NCI-H1930 (cell line): ENCODE results near the gene DDX41.
"Not testable (repeated sequence)": the region's sequence is repeated elsewhere in the genome, so short reads cannot be mapped to it uniquely, and the experiment has no call there.

Source experiments
- DNase-seq, 2 experiments: peaks; one replicate each; lab custom pipeline; 2025; lab: John Stamatoyannopoulos, UW

Gene DDX41

DNA sequence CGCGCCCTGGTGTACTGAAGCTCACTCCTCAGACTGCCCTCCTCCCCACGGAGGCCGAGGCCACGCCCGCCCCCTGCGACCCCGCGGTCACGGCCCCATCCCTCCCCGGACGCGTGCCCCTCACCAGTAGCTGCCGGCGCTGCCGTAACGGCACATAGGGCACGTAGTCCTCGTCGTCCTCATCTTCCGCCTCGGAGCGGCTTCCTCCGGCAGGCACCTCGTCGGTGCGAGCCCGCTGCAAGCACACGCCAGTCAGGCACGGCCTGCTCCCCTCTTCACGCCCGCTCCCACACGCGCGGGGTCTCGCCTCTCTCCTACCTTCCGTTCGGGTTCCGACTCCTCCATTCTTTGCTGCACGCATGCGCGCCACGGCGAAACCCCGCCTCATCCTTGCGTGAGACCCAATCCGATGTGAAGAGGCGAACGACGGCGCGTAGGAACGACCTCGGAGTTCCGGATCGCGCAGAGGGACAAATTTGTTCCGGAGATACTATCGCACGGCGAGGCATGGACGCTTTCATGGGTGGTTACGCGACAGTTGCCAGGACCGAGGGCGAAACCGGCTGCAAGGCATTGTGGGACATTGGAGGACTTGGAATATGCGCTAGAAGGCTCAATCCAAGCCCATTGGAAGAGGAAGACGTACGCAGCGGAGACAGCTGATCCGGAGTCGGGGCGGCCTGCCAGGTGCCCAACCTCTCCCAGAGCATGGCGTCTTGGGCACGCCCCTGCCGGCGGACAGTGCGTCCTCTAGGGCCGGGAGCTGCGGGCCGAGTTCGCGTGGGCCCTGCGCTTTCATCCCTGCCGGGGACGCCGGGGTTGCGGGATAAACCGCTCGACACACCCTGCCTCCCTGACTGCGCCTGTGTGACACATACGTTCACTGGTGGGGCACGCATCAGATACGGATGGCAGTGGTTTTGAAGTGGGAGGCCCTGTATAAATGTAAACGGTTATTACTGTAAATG lies at the start of gene DDX41:
TSS of gene DDX41 (minus strand) at position 361 of the 968 bp plus-strand sequence. CDS start at position 345, 16 bp downstream.
- peak; percentile 89 to 91 for DNase-seq

DNA sequence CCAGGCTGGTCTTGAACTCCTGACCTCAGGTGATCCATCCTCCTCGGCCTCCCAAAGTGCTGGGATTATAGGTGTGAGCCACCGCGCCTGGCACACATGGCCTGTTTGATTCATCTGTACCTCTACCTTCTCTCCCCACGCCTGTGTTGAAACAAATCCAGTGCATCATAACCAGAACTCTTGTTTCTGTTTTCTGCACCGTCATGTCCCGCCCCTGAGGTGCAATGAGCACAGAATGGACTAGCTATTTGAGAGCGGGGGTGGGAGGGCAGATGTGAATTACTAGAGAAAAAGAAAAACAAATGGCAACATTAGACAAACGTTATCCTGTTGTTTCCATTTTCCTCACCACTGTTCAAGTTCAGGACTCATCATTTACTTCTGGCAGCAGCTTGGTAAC lies 48.3 kb upstream of the DDX41 start:
- no peak for DNase-seq

DNA sequence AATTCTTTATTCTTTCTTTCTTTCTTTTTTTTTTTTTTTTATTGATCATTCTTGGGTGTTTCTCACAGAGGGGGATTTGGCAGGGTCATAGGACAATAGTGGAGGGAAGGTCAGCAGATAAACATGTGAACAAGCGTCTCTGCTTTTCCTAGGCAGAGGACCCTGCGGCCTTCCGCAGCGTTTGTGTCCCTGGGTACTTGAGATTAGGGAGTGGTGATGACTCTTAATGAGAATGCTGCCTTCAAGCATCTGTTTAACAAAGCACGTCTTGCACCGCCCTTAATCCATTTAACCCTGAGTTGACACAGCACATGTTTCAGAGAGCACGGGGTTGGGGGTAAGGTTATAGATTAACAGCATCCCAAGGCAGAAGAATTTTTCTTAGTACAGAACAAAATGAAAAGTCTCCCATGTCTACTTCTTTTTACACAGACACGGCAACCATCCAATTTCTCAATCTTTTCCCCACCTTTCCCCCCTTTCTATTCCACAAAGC lies 42.7 kb upstream of the DDX41 start:
- DNase-seq, result not testable (repeated sequence)

DNA sequence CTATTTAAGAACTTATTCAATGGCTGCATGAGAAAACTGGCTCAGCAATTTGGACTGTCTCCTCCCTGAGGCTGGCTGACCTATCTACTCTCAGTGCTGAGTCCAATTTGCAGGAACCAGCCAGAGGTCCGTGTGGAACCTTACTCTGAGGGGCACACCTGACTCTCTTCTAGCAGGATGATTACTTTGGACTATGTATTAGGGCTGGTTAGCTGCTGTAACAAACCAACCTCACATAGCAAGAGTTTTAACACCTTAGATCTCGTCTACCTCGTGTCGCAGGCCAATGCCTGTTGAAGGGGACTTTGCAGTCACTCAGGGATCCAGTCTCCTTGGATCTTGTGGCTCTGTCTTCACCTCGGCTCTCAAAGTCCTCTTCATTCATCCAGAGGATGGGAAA lies 41.0 kb upstream of the DDX41 start:
- DNase-seq, result no peak

DNA sequence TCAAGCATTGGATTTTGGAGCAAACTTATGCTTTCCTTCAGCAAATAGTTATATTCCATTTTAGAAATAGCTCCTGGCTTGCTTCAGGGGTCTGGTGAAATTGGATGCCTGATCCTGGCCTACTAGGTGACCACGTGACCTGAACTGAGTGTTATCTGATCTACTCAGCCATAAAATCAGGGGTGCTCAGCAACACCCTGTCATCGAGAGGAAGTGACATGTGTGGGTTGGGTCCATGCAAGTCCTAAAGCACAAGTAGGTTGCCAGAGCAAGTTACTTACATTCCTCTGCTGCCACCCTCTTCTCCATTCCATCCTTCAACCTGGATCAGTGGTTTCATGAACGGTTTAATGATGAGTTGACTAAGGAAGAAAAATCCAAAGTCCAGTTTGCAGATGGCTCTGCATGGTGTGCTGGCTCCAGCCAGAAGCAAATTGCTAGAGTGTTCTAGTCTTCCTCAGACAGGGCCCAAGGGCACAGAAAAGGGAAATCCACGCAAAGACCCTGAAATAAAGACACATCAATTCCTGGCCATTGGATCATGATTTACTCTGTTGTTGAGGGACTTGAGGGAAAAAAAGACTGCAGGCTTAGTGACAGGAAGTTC lies 40.4 kb upstream of the DDX41 start:
- no peak for DNase-seq

DNA sequence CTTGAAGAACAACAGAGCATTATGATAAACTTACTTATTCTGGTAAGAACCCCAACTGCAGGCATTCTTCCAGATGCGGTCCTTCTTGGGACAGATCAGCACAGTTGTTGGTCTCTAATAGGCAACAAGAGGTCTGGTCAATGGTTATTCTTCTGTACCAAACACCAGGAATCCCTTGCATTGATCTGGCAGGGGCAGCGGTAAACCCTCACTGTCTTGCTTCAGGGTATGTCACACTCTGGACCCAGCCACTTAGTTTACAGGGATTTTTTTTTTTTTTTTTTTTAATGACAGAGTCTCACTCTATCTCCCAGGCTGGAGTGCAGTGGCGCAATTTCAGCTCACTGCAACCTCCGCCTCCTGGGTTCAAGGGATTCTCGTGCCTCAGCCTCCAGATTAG lies 38.9 kb upstream of the DDX41 start:
- DNase-seq, result no peak

DNA sequence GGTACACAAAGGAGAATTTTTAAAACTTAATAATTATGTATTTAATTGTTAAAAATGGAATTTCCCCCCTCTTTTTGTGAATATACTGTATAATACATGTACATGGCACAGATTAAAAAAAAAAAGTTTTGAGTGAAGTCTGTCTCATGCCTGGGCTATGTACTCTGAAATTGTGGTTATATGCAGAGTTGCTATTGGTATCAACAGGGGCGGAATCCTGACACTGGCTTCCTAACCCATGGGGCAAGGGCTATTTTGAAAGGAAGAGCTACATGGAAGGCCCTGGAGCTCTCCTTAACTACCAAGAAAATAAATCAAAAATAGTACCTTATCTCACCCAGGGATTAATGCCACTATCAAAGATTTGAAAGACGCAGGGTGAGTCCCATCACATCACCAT lies 38.5 kb upstream of the DDX41 start:
- no peak for DNase-seq

DNA sequence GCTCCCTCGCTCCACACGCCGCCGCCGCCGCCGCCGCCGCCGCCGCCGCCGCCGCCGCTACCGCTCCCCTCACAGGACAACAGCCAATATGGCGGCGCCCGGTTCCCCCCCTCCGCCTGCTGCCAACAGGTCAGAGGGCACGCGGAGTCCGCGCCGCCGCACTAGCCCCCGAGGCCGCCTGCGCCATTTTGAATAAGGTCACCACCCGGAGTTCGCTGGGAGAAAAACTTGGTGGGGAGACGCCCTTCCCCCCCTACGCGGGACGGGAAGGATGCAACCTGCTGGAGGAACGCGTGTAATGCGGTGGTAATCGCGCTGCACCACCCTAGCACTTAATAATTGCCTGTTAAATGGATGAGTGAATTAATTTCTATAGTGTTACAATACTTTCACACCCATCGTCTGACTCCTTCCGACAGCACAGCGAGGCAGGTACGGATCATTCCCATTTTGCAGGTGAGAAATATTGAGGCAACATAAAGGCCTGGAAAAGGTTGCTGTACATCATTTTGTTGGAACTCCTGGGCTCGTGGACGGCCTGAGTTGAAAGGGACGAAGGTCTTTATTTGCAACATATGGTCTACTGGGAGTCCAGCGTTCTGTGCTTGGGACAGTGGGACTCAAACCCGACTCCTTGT lies 37.8 kb upstream of the DDX41 start, which contains the start of gene FAM193B:
TSS of gene FAM193B (minus strand) at position 90 of the 638 bp plus-strand sequence. CDS start 105 bp downstream, outside the sequence.
- DNase-seq, result peak; percentile 73 to 84

DNA sequence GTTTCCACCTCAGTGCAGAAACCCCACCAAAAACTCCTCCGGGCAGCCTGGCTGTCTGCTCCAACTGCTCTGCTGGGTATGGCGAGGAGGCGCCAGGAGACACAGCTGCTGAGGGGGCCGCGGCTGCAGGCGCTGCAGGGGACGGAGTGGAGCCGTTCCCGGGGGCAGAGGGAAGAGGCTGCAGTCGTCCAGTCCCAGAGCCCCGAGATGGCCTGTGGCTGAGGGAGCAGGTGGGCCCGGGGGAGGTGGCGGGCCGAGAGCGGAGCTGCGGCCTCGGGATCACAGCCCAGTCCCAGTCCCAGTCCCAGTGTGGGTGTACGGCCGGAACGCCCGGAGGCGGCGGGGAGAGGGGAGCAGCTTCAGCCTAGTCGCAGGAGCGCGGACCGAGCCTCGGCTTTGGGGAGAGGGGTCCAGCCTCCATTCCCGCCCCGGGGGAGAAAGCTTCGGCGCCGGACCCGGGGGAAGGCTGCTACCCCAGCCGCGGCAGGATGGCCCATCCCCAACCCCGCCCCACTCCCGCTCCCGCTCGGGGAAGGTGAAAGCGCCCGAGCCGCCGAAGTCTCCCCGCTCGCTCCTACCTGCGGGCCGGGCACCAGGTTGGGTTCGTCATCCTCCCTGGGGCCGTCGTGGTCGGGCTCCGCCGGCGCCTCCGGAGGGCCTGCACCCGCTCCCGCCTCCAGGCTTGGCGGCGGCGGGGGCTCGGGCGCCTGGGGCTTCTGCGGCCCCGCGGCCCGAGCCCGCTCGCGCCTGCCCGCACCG lies 37.1 kb upstream of the DDX41 start:
- no peak for DNase-seq

DNA sequence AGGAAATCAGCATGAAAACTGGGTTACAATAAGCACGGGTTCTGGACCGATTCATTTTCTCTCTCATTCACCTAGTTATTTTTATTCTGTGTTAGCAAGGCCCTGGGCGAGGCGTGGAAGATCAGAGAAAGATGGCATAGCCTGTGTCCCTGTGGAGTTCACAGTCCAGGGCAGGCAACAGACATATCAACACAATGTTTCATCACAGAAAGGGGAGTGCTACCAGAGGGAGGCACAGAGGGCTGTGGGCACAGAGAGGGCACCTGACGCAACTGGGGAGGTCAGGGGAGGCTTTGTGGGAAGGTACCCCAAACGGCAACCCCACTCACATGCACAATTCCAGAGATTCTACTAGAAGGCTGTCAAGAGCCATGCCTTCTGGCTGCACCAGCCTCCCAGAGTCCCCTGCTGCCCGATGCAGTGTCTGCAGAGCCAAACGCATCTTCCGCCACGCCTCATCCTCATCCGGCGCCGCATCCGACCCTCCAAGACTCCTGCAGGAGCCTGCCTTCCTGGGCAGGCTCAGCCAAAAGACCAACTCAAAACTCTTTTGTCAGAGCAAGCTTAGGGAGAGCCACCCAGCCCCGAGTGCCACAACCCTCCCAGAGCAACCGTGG lies 36.2 kb upstream of the DDX41 start:
- DNase-seq, result no peak

DNA sequence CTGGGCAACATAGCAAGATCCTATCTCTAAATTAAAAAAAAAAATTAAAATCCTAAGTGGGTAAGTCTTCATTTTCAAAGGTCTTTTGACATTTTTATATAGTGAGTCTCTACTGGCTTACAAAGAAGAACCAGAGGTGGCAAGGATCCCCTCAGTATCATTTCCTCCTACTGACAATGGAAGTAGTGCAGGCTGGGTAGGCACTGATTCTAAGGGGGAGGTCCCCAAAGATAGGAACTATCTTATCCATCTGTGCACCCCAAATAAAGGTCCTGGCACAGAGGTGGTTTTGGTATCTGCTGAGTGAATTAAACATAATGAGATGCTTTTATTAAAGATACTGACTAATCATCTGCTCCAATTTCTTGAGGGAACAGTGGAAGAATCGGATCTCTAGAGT lies 33.4 kb upstream of the DDX41 start:
- no peak for DNase-seq

DNA sequence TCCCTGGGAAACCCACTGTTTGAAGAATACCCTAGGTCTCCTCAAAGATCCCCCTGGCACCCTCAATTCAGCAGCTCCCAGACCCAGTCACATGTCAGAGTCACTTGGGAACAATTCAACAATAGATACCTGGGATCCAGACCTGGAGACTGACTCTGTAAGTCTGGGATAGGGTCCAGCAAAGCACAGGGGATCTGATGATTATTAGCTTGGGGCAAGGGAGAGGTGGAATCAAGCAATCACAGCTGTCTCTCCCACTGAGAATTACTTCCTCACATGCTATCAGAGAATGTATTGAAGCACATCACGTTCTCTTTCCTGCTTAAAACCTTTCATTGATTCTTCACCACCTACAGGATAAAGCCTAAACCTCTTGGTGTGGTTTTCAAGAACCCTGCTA lies 31.7 kb upstream of the DDX41 start:
- DNase-seq, result no peak

DNA sequence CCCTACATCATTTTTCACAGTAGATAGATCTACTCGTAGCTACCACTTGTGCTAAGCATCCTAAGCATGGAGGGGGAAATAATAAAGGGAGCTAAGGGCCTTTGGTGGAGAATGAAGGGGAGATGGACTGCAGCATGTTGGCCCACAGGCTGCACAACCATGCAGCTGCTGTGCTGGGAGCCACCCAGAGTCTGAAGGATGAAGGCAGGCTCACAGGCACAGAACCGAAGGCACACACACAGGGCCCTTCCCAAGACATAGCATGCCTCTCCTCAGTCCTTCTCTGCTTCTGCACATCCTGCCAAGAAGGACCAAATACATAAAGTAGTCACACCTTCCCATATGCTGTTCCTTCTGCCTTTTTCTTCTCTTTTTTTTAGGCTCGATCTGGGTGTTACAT lies 31.0 kb upstream of the DDX41 start:
- no peak for DNase-seq

DNA sequence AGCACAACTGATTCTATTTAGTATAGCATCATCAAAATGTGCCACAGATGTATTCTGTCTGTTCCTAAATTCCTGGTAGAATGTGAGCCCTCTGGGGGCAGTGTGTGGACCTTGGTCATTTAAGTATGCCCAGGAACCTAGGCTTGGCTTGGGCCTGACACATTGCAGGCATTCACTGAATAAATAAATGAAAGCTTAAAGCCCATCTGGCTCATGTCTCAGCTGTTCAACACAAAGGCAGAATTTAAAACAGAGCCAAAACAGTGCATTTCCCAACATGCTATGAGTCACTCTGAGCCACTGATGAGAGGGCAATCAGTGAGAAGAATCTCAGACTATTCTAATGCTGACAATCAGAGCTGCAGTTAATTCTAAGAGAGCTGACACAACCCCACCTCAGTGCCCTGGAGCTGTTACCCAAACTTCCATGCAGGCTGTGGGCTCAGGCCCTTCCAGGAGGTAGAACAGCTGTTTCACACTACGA lies 29.5 kb upstream of the DDX41 start:
- DNase-seq, result no peak

DNA sequence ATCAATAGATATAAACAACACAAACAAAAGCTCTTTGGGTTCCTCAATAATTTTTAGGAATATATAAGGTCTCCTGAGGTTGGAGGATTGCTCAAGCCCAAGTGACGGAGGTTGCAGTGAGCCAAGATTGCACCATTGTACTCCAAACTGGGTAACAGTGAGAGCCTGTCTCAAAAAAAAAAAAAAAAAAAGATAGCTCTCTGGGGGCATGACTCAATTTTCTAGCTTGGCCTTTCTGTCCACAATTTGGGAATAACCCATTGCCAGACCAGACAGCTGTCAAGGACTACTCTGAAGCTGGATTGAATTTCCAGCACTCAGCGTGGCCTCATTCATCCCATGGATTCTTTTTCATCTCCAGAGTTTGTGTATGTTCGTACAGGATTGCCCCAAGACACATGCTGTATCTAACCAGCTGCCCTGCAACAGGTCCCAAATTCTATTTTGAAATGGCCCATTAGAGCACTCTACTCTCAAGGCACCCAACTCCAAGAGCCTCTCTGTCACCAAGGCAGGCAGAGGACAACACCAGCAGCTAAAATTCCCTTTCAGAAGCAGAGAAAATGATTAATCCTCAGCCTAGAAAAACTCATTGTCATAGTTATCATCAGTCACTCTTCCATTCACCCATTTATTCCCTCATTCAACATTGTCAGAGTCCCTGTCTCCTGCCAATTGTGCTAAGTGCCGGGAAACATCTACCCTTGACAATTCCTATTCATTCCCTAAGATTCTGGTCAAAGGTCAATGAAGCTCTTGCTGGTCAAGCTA lies 28.9 kb upstream of the DDX41 start:
- no peak for DNase-seq

DNA sequence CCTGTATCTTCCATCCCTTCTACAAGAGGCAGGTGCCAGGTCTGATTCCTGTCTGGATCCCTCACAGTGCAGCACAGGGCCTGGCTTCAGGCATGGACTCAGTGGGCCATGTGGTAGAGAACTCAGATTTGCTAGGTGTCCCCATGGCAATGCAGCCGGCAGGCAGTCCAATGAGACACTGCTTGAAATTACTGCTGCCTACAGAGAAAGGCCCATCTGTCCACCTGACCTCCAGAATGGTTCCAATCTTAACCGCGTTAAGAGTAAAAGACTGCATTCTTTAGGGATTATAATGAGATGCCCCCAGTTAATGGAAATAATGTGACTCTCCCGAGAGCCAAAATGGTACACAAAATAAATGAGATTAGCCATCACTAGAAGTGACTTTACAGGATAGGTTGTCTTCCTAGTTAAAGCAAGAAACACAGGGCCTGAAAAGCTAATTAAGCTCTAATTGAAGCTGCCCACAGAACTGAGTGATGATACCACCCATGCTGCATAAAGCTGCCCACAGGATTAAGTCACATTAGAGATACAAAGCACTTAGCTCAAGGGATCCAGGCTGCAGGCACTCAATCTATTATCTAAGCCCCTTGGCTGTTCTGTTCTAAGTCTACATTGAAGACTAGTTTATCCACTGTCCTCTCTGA lies 26.2 kb upstream of the DDX41 start:
- DNase-seq, result no peak

DNA sequence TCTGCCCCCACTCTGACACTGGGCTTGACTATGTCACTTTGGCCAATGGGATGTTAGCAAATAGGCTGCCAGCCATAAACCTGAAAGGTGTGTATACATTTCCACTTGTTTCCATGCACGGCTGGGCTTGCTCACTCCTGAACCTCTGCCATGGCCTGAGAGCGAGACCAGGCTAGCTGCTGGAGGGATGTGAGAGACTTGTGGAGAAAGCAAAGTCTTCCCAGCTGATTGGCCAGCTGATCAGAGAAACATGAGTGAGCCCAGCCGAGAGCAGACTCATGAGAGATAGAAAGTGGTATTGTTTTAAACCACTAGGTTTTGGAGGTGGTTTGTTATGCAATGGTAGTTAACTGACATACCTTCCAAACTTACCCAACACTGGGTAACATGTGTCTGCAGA lies 23.7 kb upstream of the DDX41 start:
- no peak for DNase-seq

DNA sequence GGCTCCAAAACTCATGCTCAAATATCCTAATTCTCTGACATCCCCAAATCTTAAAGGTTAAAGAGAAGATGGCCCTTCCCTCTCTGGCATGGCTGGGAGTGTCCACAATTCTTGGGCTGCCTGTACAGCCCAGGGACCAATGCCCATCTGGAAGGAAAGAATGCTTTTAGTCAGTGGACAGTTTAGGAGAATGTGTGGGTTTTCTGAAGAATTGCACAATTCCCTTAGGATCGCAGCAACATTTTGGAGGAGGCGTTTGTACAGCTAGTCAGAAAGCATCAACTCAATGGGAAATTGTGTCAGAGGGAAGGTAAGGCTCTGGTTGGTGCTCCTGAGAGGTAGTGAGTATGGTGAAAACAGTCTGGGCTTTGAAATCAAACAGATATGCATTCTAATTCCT lies 22.6 kb upstream of the DDX41 start:
- no peak for DNase-seq

DNA sequence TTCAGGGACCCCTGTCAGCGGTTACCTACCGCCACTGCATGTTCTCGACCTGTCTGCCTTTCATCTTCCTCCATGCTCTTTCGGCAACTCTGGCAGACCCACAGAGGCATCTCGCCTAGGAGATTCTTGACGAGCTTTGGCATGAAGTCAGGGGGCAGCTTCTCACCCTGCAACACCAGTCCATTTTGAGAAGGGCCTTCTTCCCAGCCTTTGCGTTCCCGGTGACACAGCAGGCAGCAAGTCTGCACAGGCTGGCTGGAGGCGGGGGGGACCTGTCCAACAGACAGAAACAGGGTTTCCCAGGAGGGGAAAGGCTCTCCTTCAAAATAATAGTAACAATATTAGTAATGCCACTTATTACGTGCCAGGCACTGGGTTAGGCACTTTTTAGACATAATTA lies 22.1 kb upstream of the DDX41 start:
- DNase-seq, result no peak
